Measurements from ENCODE around the gene MADD.

MADD gene

DNA sequence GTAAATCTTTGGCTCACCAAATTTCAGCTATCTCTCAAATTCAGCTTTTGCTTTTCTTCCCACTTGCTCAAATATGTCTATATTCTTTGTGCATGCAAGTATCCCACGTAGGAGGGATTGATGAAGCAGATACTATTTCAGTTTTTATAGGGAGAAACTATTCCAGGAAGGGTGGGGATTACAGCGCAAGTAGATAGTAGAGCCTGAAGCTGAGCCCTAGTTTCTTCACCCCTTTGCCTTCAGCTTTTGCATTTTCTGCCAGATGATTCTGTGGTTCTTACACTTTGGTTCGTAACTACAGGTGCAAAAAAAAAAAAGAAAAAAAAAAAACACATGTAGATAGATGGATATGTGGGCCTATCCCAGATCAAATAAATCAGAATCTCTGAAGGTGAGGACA, 18.2 kb upstream of the MADD start:
- no peak for DNase-seq (ENCODE audit: low read depth in 2 of 2)

DNA sequence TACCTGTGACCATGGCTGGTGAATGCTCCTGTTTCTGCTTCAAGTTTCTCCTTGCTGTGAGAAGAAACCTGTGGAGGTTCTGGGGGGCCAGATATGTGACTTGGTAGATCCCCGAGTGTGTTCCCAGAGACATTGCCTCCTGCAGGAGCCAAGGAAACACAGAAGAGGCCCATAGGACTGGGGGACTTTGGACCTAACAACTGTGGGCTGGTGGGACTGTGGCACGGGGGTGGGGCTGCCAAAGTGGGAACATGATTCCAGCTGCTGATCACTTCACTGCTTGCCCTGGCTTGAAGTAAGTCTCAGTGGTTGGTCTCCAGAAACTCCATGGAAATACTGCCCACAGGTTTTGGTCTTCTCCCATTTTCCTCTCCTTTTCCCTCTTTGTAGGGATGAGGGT, 16.3 kb upstream of the MADD start:
- no peak for DNase-seq (ENCODE audit: low read depth in 2 of 2)

DNA sequence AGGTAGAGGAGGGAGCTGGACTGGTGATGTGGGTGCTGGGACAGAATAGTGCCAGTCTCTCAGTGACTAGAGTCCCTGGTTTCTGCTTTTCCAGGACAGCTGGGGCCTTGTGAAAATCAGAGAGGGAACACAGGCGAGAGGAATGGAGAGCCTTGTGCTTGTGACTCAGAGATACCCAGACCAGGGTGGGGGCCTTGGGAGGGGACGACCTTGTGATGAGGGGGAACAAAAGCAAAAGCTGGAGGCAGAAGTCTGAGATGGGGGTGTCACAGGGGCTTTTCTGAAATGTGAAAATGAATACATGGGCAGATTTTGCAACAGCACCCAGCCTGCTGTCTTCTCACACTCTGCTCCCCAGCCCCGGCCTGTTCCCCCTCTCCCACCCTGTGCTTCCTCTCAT, 15.5 kb upstream of the MADD start:
- DNase-seq (ENCODE audit: low read depth in 2 of 2), result no peak

DNA sequence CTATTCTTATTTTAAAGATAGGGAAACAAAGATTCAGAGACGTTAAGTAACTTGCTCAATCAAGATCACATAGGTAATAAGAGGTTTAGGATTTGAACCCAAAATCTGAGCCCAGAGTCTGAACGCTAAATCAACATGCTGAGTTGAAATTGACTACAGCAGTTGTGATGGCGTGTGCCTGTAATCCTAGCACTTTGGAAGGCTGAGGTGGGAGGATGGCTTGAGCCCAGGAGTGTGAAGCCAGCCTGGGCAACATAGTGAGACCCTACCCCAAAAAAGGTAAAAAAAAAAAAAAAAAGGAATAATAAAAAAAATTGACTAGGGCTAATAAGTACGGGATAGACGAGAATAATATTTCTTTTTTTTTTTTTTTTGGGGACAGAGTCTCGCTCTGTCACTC, 13.6 kb upstream of the MADD start:
- no peak for DNase-seq (ENCODE audit: low read depth in 2 of 2)

DNA sequence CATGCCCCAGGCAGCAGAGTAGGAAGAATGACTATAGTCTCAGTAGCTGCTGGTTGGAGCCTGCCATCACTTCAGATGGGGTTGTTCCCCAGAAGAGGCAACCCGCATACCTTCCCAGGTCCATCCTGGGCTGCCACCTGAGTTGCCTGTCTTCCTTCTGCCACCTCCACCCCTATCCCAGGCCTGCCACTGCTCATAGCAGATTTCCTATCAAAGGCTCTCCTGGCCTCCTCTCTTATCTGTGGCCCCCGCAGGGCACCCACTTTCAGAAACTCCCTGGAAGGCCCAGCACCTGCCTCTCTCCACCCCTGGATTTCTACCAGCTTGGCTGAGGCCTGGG, 12.8 kb upstream of the MADD start:
- no peak for DNase-seq (ENCODE audit: low read depth in 2 of 2)

DNA sequence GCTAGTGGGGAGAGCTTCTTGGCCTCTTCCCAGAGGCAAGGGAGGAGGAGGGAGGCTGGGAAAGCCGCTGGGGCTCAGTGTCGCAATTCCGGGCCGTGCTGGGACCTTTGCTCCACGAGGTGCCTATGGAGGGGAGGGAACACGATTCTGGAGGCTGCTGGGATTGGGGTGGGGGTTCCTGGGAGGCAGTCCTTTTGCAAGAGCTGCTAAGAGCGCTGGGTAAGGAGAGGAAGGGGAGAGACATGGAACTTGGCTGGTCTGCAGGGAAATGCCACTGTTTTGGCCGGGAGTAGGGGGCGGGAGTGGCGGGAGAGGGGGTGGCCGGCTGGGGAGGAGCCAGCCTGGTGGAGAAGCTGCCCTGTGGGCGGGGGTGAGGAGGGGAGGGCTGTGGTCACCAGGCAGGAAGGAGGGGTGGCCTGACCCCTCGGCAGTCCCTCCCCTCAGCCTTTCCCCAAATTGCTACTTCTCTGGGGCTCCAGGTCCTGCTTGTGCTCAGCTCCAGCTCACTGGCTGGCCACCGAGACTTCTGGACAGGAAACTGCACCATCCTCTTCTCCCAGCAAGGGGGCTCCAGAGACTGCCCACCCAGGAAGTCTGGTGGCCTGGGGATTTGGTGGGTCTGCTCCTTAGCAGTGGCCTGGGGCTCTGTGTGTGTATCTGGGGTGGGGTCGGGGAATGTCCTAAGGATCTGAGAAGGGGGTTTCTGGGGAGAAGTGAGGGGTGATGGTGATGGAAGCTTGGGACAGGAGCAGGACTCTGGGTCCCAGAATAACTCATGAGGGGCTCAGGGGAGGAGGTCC, 12.2 kb upstream of the MADD start, which contains the start of gene NR1H3:
Gene NR1H3 (plus strand): TSS at position 480 of the 800 bp plus-strand sequence. CDS start 1,221 bp downstream, outside the sequence.
- no peak for DNase-seq (ENCODE audit: low read depth in 2 of 2)

DNA sequence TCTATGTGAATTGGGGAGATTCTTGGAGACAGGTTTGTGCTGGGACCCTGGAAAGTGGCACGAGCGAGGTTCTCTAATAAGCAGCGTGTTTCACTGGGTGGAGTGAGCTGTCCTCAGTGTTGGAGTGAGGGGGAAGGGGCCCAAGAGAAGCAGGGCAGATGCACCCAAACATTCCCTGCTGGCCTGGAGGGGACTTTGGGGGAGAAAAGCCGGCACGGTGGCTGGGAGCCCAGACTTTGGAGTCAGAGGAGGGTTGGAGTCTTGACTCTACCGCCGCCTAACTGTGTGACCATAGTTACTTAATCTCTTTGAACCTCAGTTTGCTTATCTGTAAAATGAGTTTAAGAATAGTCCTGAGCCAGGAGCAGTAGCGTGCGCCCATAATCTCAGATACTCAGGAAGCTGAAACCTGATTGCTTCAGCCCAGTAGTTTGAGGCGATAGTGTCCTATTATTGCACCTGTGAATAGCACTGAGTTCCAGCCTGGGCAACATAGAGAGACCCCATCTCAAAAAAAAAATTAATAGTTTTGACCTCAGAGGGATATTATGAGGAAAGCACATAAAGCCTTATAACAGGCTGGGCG, 11.5 kb upstream of the MADD start:
- no peak for DNase-seq (ENCODE audit: low read depth in 2 of 2)

DNA sequence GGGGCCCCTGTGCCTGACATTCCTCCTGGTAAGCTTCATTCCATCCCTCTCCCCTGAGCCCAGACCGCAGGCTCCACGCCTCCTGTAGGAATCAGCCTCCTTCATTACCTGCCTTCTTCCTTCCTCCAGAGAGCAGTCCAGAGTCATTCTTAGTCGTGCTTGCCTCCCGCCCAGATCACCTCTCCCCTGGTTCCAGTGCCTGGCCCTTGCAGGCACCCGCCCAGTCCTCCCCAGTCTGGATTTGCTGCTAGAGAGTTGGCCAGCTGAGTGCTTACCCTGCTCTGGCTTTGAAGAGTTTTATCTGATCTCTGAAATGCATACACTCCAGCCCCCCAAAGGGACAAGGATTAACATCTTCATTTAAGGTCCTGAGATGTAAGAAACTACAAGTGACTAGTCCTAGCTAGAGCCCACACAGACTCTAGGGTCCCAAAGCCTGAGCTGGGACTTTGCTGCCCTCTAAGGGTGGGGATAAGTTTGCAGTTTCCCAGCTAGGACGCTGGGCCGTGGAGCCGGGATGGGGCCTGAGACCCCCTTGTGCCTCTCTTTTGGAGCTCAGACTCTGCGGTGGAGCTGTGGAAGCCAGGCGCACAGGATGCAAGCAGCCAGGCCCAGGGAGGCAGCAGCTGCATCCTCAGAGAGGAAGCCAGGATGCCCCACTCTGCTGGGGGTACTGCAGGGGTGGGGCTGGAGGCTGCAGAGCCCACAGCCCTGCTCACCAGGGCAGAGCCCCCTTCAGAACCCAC, 10.5 kb upstream of the MADD start:
- no peak for DNase-seq (ENCODE audit: low read depth in 2 of 2)

DNA sequence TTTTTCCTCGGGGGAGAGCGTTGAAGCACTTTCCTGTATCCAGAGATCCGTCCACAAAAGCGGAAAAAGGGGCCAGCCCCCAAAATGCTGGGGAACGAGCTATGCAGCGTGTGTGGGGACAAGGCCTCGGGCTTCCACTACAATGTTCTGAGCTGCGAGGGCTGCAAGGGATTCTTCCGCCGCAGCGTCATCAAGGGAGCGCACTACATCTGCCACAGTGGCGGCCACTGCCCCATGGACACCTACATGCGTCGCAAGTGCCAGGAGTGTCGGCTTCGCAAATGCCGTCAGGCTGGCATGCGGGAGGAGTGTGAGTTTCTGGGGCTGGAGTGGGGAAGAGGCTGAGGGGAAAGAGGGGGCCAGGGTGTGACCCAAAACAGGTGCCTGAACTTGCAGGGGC, 9.6 kb upstream of the MADD start:
- DNase-seq (ENCODE audit: low read depth in 2 of 2), result no peak

DNA sequence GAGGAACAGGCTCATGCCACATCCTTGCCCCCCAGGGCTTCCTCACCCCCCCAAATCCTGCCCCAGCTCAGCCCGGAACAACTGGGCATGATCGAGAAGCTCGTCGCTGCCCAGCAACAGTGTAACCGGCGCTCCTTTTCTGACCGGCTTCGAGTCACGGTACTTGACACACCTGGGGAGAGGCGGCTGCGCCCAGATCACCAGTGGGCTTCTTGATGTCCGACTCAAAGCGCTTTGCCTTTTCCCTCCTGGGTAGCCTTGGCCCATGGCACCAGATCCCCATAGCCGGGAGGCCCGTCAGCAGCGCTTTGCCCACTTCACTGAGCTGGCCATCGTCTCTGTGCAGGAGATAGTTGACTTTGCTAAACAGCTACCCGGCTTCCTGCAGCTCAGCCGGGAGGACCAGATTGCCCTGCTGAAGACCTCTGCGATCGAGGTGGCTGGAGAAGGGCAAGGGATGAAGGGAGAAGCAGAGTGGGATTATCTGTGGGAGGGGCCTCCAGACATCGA, 8.6 kb upstream of the MADD start:
- no peak for DNase-seq (ENCODE audit: low read depth in 2 of 2)

DNA sequence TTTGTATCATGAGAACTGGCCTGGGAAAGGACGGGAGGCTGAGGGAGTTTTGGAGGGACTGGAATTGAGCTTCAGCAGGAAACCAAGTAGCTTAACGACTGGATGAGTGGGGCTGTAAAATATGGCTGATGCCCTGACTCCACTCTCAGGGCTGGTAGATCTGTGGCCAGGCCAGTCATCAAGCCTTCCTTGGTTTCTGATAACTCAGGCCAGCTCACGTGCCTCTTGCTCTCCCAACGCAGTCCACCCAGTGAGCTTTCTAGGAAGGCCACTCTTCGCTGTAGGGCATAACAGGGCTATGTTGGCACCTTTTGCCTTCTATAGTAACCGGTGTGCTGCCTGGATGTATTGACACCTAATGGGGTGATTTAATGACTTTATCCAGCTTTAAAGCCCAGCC, 5.8 kb upstream of the MADD start:
- DNase-seq (ENCODE audit: low read depth in 2 of 2), result no peak

DNA sequence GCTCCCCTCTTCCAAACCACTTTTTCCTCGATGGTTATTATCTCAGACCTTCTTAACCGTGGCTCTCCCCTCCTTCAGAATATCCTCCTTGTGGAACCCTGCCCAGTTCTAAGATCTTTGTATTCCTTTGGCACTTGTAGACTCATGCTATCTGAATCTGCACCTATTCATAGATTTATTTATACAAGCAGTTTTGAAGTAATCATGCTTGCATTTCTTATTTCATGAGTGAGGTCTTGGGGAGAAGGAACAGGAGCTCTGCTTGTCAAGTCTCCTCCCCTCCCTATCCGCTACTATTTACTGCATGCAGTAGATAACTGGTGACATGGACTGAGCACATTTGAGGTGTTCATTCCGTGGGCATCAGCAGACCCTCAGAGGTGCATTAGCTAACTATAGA, 5.4 kb upstream of the MADD start:
- no peak for DNase-seq (ENCODE audit: low read depth in 2 of 2)

DNA sequence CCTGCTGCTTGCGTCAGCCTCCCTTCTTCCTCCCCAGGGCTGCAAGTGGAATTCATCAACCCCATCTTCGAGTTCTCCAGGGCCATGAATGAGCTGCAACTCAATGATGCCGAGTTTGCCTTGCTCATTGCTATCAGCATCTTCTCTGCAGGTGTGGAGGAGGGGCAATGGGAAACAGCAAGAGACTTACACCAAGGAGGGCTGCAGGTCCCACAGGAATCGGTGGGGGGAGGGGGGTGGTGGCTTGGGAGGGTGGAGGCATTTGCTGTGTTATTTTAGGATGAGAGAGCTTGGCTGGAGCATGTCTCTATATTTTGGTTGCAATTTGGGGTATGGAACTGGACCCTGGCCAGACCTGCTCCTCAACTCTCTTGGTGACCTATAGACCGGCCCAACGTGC, 2.1 kb upstream of the MADD start:
- no peak for DNase-seq (ENCODE audit: low read depth in 2 of 2)

DNA sequence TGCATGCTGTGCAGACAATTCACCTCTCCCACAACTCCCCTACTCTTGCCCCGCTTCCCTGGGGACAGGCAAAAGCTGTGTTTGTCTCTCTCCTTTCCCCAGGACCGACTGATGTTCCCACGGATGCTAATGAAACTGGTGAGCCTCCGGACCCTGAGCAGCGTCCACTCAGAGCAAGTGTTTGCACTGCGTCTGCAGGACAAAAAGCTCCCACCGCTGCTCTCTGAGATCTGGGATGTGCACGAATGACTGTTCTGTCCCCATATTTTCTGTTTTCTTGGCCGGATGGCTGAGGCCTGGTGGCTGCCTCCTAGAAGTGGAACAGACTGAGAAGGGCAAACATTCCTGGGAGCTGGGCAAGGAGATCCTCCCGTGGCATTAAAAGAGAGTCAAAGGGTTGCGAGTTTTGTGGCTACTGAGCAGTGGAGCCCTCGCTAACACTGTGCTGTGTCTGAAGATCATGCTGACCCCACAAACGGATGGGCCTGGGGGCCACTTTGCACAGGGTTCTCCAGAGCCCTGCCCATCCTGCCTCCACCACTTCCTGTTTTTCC, 1.4 kb upstream of the MADD start:
- no peak for DNase-seq (ENCODE audit: low read depth in 2 of 2)

DNA sequence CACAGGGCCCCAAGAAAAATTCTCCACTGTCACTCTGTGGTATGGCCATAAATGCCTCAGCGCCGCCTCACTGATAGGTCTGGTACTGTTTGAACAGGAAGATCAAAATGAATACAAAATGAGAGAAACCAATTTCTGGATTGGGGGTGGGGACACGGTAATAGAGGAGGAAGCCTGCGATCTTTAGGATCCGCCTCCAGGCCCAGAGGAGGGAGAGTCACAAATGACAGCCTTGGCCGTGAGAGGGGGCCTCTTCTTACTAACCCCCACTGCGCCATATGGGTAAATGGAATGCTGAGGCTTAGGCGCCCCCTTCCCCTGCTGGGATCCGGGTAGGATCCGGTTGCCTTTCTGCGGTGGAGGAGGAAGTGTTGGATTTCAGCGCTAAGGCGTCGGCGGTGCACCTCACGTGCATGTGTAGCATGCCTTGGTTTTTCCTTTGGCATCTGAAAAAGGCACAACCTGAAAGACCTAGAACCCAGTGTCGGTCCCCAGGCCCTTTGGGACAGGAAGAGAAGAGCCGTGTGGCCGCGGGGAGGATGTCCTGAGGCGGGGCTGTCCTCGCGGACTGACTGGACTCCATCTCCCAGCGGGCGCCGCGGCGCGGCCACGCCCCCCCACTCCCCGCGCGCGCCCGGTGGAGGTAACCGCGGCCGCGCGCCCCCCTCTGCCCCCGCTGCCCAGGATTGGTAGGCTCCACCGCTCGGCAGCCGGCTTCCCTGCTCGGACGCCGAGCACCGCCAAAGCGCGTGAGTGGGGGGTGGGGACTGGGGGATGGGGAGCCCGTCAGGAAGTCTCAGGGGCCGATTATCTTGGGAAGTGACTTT, 718 bp upstream of the MADD start:
- peak; percentile 75 to 78 for DNase-seq (ENCODE audit: low read depth in 2 of 2)

DNA sequence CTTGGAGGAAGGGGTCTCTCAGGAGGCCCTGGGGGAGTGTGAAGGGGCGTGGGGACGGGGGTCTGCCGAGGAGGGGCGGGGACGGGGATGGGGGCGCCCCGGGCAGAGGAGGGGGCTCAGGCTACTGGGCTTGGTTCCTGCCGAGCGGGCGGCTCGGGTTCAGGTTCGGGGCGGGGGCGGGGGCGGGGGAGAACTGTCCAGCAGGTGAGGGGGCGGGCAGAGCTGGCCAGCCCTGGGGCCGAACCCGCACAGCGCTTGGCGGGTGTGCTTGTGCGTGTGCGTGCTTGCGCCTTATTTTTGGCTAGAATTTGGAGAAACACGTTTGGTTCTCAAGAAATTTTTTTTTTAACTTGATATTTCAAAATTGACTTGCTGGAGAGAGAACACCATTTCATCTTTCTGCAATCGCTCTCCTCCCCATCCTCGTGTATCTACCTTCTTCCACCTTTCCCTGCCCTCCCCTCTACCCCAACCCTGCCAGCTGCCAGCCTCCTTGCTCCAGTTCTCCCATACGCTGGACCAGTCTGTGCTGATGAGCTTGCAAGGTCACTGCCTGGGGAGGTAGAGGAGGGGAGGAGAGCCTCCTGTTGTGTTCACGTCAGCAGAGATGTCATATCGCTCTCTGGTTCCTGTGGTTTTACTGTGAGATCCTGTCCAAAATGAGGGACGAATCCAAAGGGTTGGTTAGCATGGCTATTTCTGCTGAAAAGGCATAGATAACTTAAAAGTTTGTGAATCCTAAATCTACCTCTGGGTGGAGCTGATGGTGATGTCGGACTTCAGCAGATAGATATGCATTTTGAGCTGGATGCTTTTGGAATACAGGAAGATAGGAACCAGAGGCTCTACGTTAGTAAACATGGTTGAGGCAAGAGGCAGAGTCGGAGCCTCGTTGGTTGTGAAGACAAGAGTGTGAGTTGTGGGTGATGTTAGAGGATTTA, 668 bp downstream of the MADD start:
- no peak for DNase-seq (ENCODE audit: low read depth in 2 of 2)

DNA sequence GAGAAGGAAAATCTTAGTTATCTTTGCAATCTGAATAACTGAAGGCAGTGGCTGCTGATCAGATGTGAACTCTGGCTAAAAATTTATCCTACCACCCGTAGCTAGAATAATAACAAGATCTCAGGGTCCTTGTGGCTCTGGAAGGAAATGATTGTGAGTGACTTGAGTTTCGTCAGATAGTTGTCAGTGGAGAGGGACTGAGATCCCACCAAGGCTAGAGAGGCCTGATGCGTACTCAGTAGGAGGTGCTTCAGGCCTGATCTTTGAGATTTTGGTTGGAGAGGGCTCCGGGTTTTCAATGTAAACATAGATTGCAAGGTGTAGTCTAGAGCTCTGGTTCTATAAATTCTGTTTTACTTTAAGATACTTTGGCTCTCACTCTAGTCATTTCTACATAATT, 1.4 kb downstream of the MADD start:
- DNase-seq (ENCODE audit: low read depth in 2 of 2), result no peak

DNA sequence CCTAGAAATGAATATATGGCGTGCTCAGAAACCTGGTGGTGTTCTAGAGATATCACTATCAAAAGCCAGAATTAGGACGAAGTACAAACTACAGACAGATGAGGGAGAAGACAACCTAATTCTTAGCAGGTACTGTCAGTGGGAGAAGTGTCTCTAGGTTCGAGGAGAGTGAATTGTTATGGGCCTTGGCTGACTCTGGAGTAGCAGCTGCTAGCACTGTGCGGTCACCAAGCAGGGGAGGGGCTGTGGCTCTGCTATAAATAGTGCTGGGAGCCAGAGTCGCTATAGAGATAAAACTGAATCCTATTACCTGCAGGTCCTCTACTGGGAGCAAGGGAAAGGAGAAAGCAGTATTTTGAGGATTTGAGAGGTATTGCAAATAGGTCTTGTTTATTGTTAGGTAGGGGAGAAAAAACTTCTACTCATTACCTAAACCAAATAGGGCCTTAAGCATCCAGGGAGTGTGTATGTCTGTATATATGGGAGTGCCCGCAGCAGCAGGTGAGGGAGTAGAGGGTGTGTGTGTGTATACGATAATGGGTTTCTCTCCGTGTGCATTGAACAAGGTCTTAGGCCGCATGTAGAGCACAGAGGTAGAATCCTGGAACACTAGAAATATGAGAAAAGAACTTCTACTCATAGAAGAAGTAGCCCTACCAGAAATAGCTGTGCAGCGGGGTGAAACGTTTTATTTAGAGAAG, 2.2 kb downstream of the MADD start:
- DNase-seq (ENCODE audit: low read depth in 2 of 2), result no peak

DNA sequence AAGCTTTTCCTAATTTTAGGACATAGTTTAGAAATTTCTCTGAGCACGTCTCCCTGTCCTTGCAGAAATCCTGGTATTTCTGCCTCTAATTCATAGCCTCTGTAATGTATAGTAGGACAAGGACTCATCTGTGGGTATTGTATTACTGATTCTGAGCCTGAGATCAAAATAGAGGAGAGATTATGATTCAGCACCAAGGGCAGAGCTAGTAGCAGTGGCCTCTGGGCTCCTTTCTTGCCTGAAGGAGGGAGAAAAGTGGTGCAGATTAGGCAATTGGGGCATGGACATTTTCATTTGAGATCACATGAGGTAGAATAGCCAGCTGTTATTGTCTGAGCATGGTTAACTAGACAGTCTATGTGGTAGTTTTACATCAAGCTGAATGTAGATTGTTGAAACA, 2.8 kb downstream of the MADD start:
- no peak for DNase-seq (ENCODE audit: low read depth in 2 of 2)

Measured in fibroblast of skin of left biceps (primary cell).